HepG2 (cell line): ENCODE measurements around the gene FAM149A. TPM values are rescaled to one million over a fixed set of nuclear protein-coding genes. Genes with fewer than 3 reads are reported as not detected.

ENCODE experiments used
- AGO1 ChIP-seq: fragments of 200-400 bp; formaldehyde crosslinking; IDR thresholded peaks from 2 replicates; pipeline ENCODE4 v1.6.1; 2017; ENCODE audit warnings: mild to moderate bottlenecking, low read depth, low read length, moderate library complexity; ENCODE audit not compliant: poor library complexity, severe bottlenecking
- GATA4 ChIP-seq: sonication (generic); IDR thresholded peaks from 2 replicates; pipeline ENCODE4 v1.6.1; 2016; ENCODE audit warnings: antibody characterized with exemption, low read depth, borderline replicate concordance
- HDAC1 ChIP-seq: sonication (generic); formaldehyde crosslinking; IDR thresholded peaks from 2 replicates; pipeline ENCODE4 v1.5.1; 2020; ENCODE audit warnings: mild to moderate bottlenecking, missing genetic modification reagents
- KAT2B ChIP-seq: fragments of 150-350 bp; IDR thresholded peaks from 2 replicates; pipeline ENCODE4 v1.6.1; 2014; ENCODE audit warnings: low read depth, low read length, borderline replicate concordance
- NFIB ChIP-seq: sonication (generic); formaldehyde crosslinking; IDR thresholded peaks from 2 replicates; pipeline ENCODE4 v1.9.0; 2021; ENCODE audit warnings: missing genetic modification reagents, mild to moderate bottlenecking, borderline replicate concordance
- NRL ChIP-seq: sonication (generic); formaldehyde crosslinking; IDR thresholded peaks from 2 replicates; pipeline ENCODE4 v1.5.0; 2020; ENCODE audit warnings: missing genetic modification reagents, mild to moderate bottlenecking, moderate library complexity, borderline replicate concordance
- PPARG ChIP-seq: conservative IDR thresholded peaks from 2 replicates; pipeline ENCODE4 v1.6.1; 2016; ENCODE audit warnings: missing biosample characterization, missing genetic modification reagents
- PRDM10 ChIP-seq: sonication (generic); formaldehyde crosslinking; IDR thresholded peaks from 2 replicates; pipeline ENCODE4 v1.4.0; 2020; ENCODE audit warnings: low read depth, missing genetic modification reagents
- REPIN1 ChIP-seq: sonication (generic); formaldehyde crosslinking; IDR thresholded peaks from 2 replicates; pipeline ENCODE4 v1.8.0; 2022; ENCODE audit warnings: missing genetic modification reagents, low read depth, mild to moderate bottlenecking, borderline replicate concordance
- RFXAP ChIP-seq: sonication (generic); formaldehyde crosslinking; IDR thresholded peaks from 2 replicates; pipeline ENCODE4 v1.4.0; 2020; ENCODE audit warnings: missing genetic modification reagents, borderline replicate concordance
- SP4 ChIP-seq: sonication (generic); formaldehyde crosslinking; IDR thresholded peaks from 2 replicates; pipeline ENCODE4 v1.8.1; 2023; ENCODE audit warnings: mild to moderate bottlenecking, missing genetic modification reagents
- TARDBP ChIP-seq: sonication (generic); formaldehyde crosslinking; IDR thresholded peaks from 2 replicates; pipeline ENCODE4 v1.8.0; 2022; ENCODE audit warnings: mild to moderate bottlenecking, missing genetic modification reagents
- ZBED4 ChIP-seq: sonication (generic); formaldehyde crosslinking; IDR thresholded peaks from 2 replicates; pipeline ENCODE4 v1.4.0; 2020; ENCODE audit warnings: missing genetic modification reagents, borderline replicate concordance
- ZFAT ChIP-seq: sonication (generic); formaldehyde crosslinking; conservative IDR thresholded peaks from 2 replicates; pipeline ENCODE4 v1.8.1; 2023; ENCODE audit warnings: missing genetic modification reagents, inconsistent platforms
- ZFP1 ChIP-seq: IDR thresholded peaks from 2 replicates; pipeline ENCODE4 v1.6.1; 2016
- ZNF160 ChIP-seq: sonication (generic); formaldehyde crosslinking; IDR thresholded peaks from 2 replicates; pipeline ENCODE4 v1.8.0; 2022; ENCODE audit warnings: mild to moderate bottlenecking, inconsistent platforms, missing genetic modification reagents
- ZNF30 ChIP-seq: sonication (generic); formaldehyde crosslinking; IDR thresholded peaks from 2 replicates; pipeline ENCODE4 v1.5.0; 2020; ENCODE audit warnings: mild to moderate bottlenecking, missing genetic modification reagents
- ZNF552 ChIP-seq: sonication (generic); formaldehyde crosslinking; IDR thresholded peaks from 2 replicates; pipeline ENCODE4 v1.9.0; 2022; ENCODE audit warnings: missing genetic modification reagents, mild to moderate bottlenecking, borderline replicate concordance
- ZNF557 ChIP-seq: sonication (generic); formaldehyde crosslinking; IDR thresholded peaks from 2 replicates; pipeline ENCODE4 v1.4.0; 2020; ENCODE audit warnings: missing genetic modification reagents
- ZNF770 ChIP-seq: sonication (generic); formaldehyde crosslinking; IDR thresholded peaks from 2 replicates; pipeline ENCODE4 v1.5.0; 2020; ENCODE audit warnings: mild to moderate bottlenecking, missing genetic modification reagents
- polyA plus RNA-seq, 8 experiments: library from polyadenylated mRNA; depleted of rRNA in 3 of 8; stranded (reverse) in 7 of 8; unstranded in 1 of 8; fragments of >200 nt; fragmentation: Illumina TruSeq in 4 of 8; extraction: Trizol in 4 of 8; gene quantifications; 2 replicates each; pipeline versions ENCODE4 v1.2.1 to v1.2.3, GENCODE V29; 2011 to 2016; ENCODE audit warnings: low read depth in 4 of 8, missing spikeins in 1 of 8, mixed read lengths in 1 of 8; ENCODE audit not compliant: insufficient read depth in 1 of 8
- total RNA-seq, 5 experiments: library from RNA; depleted of rRNA; stranded (reverse); fragments of >200 nt; fragmentation: Illumina TruSeq; extraction: Trizol; gene quantifications; 2 replicates each; pipeline ENCODE4 v1.2.3, GENCODE V29; 2016; ENCODE audit warnings: low read depth in 1 of 5

The FAM149A gene
- total and polyA plus RNA-seq, 2 of the 13 experiments (the other 11 are each of a cell fraction or from before 2014, with no cell fraction given), result not detected

GRCh38 chr4:186192066-186192612 lies 87.6 kb downstream of the FAM149A start (continued):
- TF ChIP-seq ZNF770 (CRISPR knock-in tag) (no peak), PRDM10 (CRISPR knock-in tag) (no peak), ZNF30 (0 out of 2 replicates have a peak, but pooled peaks have one; percentile 30), ZBED4 (CRISPR knock-in tag) (no peak), ZFP1 (CRISPR knock-in tag) (no peak), HDAC1 (CRISPR knock-in tag) (no peak; the same call in 1 of the 2 replicates), GATA4 (no peak), ZNF557 (CRISPR knock-in tag) (no peak), ZNF552 (no peak), NRL (CRISPR knock-in tag) (no peak), ZFAT (CRISPR knock-in tag) (no peak), SP4 (CRISPR knock-in tag) (no peak), RFXAP (CRISPR knock-in tag) (no peak), PPARG (CRISPR knock-in tag) (no peak), KAT2B (no peak), REPIN1 (CRISPR knock-in tag) (no peak), ZNF160 (CRISPR knock-in tag) (peak; percentile 10; the same call in 1 of the 2 replicates), AGO1 (no peak), TARDBP (no peak), NFIB (CRISPR knock-in tag) (no peak)
